GM12878 (cell line): ENCODE results near the gene AMPD3. TPM values are rescaled to one million over a fixed set of nuclear protein-coding genes. Genes with fewer than 3 reads are reported as not detected.

Experiments used
- ASH2L ChIP-seq: fragments of 300-600, 200-600 bp; sonication (generic); IDR thresholded peaks from 2 replicates; pipeline ENCODE4 v1.6.1; 2017; ENCODE audit warnings: low read depth, mild to moderate bottlenecking, borderline replicate concordance
- ATF7 ChIP-seq: fragments of 450-650 bp; IDR thresholded peaks from 2 replicates; pipeline ENCODE4 v1.6.1; 2016; ENCODE audit warnings: low read depth, mild to moderate bottlenecking
- BACH1 ChIP-seq: fragments of 450-650 bp; IDR thresholded peaks from 2 replicates; pipeline ENCODE4 v1.6.1; 2017; ENCODE audit warnings: mild to moderate bottlenecking, borderline replicate concordance
- CREM ChIP-seq: IDR thresholded peaks from 2 replicates; pipeline ENCODE4 v1.6.1; 2014; ENCODE audit warnings: antibody characterized with exemption, low read depth
- ETV6 ChIP-seq, 2 experiments: fragments of 450-650 bp in 1 of 2; IDR thresholded peaks in 1 of 2; conservative IDR thresholded peaks in 1 of 2; 2 replicates each; pipeline ENCODE4 v1.6.1; 2014; ENCODE audit warnings: antibody characterized with exemption in 1 of 2, borderline replicate concordance in 1 of 2, low read depth in 1 of 2, mild to moderate bottlenecking in 1 of 2, moderate library complexity in 1 of 2
- FOXK2 ChIP-seq: fragments of 450-650 bp; IDR thresholded peaks from 2 replicates; pipeline ENCODE4 v1.6.1; 2017; ENCODE audit warnings: mild to moderate bottlenecking, moderate library complexity
- HDAC2 ChIP-seq: fragments of 200-600 bp; sonication (generic); IDR thresholded peaks from 2 replicates; pipeline ENCODE4 v1.6.1; 2017
- IRF3 ChIP-seq: fragments of 450-650 bp; IDR thresholded peaks from 2 replicates; pipeline ENCODE4 v1.6.1; 2014; ENCODE audit warnings: mild to moderate bottlenecking
- KDM1A ChIP-seq: fragments of 200-600 bp; sonication (generic); IDR thresholded peaks from 2 replicates; pipeline ENCODE4 v1.6.1; 2016; ENCODE audit warnings: borderline replicate concordance
- NFIC ChIP-seq: IDR thresholded peaks from 2 replicates; pipeline ENCODE4 v1.6.1; 2012; ENCODE audit warnings: low read depth, mild to moderate bottlenecking, inconsistent platforms, low read length, moderate library complexity
- NFYA ChIP-seq: IDR thresholded peaks from 2 replicates; pipeline ENCODE4 v1.6.1; 2011; ENCODE audit warnings: low read depth, mild to moderate bottlenecking, low read length, improper control_type of control experiment, borderline replicate concordance
- PAX8 ChIP-seq: fragments of 450-650 bp; IDR thresholded peaks from 2 replicates; pipeline ENCODE4 v1.6.1; 2017; ENCODE audit warnings: mild to moderate bottlenecking, moderate library complexity
- RFX5 ChIP-seq: IDR thresholded peaks from 2 replicates; pipeline ENCODE4 v1.6.1; 2011; ENCODE audit warnings: low read depth, low read length, improper control_type of control experiment
- RUNX3 ChIP-seq: IDR thresholded peaks from 2 replicates; pipeline ENCODE4 v1.6.1; 2012; ENCODE audit warnings: low read length, inconsistent platforms
- SPI1 ChIP-seq: IDR thresholded peaks from 2 replicates; pipeline ENCODE4 v1.6.1; 2011; ENCODE audit warnings: low read depth, mild to moderate bottlenecking, low read length, moderate library complexity, borderline replicate concordance; ENCODE audit not compliant: insufficient read depth
- SUPT20H ChIP-seq: IDR thresholded peaks from 2 replicates; pipeline ENCODE4 v1.6.1; 2011; ENCODE audit warnings: low read depth, mild to moderate bottlenecking, low read length, moderate library complexity, borderline replicate concordance; ENCODE audit not compliant: control insufficient read depth
- TBL1XR1 ChIP-seq: IDR thresholded peaks from 2 replicates; pipeline ENCODE4 v1.6.1; 2012; ENCODE audit warnings: low read depth, low read length, improper control_type of control experiment
- polyA plus RNA-seq, 11 experiments: library from polyadenylated mRNA; depleted of rRNA in 4 of 11; unstranded in 6 of 11; stranded (reverse) in 5 of 11; fragments of >200 nt; fragmentation: Nextera tagmentation in 4 of 11; fragmentation: Illumina TruSeq in 1 of 11; extraction: Ambion mirVana in 4 of 11; extraction: Trizol in 1 of 11; gene quantifications; 1 replicate in 1 of 11; 2 replicates in 10 of 11; pipeline versions ENCODE4 v1.2.1 to v1.2.3, GENCODE V29; 2011 to 2016; ENCODE audit warnings: inconsistent platforms in 2 of 11, missing spikeins in 2 of 11, low read depth in 1 of 11
- total RNA-seq, 4 experiments: library from RNA; depleted of rRNA in 3 of 4; stranded (reverse); fragments of >200 nt in 3 of 4; fragmentation: Illumina TruSeq in 1 of 4; extraction: Trizol in 1 of 4; gene quantifications; 2 replicates each; pipeline versions ENCODE4 v1.2.1 to v1.2.3, GENCODE V29; 2013 to 2021
- TF ChIP-seq, protein P1 (sequence below): IDR thresholded peaks from 2 replicates; pipeline ENCODE4 v1.6.1; 2012; ENCODE audit warnings: low read depth, low read length, improper control_type of control experiment
- TF ChIP-seq, protein P2 (sequence below): IDR thresholded peaks from 2 replicates; pipeline ENCODE4 v1.6.1; 2012; ENCODE audit warnings: low read depth, low read length, improper control_type of control experiment
- TF ChIP-seq, protein P3 (sequence below): fragments of 450-650 bp; IDR thresholded peaks from 2 replicates; pipeline ENCODE4 v1.6.1; 2017; ENCODE audit warnings: antibody characterized with exemption, mild to moderate bottlenecking, moderate library complexity
- TF ChIP-seq, protein P4 (sequence below): fragments of 450-650 bp; IDR thresholded peaks from 2 replicates; pipeline ENCODE4 v1.6.1; 2017; ENCODE audit warnings: borderline replicate concordance
- TF ChIP-seq, protein P5 (sequence below): IDR thresholded peaks from 2 replicates; pipeline ENCODE4 v1.6.1; 2012; ENCODE audit warnings: low read depth, low read length, improper control_type of control experiment

The AMPD3 gene
- total and polyA plus RNA-seq, 10 of the 15 experiments (the other 5 are each of a cell fraction or from before 2014, with no cell fraction given): 5.6 to 28.6 (median 15.9) TPM

- TF ChIP-seq, protein P1, sequence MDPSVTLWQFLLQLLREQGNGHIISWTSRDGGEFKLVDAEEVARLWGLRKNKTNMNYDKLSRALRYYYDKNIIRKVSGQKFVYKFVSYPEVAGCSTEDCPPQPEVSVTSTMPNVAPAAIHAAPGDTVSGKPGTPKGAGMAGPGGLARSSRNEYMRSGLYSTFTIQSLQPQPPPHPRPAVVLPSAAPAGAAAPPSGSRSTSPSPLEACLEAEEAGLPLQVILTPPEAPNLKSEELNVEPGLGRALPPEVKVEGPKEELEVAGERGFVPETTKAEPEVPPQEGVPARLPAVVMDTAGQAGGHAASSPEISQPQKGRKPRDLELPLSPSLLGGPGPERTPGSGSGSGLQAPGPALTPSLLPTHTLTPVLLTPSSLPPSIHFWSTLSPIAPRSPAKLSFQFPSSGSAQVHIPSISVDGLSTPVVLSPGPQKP: no peak
- TF ChIP-seq, protein P2, sequence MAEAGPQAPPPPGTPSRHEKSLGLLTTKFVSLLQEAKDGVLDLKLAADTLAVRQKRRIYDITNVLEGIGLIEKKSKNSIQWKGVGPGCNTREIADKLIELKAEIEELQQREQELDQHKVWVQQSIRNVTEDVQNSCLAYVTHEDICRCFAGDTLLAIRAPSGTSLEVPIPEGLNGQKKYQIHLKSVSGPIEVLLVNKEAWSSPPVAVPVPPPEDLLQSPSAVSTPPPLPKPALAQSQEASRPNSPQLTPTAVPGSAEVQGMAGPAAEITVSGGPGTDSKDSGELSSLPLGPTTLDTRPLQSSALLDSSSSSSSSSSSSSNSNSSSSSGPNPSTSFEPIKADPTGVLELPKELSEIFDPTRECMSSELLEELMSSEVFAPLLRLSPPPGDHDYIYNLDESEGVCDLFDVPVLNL: no peak
- TF ChIP-seq ATF7: peak; percentile 89
- TF ChIP-seq, protein P3, sequence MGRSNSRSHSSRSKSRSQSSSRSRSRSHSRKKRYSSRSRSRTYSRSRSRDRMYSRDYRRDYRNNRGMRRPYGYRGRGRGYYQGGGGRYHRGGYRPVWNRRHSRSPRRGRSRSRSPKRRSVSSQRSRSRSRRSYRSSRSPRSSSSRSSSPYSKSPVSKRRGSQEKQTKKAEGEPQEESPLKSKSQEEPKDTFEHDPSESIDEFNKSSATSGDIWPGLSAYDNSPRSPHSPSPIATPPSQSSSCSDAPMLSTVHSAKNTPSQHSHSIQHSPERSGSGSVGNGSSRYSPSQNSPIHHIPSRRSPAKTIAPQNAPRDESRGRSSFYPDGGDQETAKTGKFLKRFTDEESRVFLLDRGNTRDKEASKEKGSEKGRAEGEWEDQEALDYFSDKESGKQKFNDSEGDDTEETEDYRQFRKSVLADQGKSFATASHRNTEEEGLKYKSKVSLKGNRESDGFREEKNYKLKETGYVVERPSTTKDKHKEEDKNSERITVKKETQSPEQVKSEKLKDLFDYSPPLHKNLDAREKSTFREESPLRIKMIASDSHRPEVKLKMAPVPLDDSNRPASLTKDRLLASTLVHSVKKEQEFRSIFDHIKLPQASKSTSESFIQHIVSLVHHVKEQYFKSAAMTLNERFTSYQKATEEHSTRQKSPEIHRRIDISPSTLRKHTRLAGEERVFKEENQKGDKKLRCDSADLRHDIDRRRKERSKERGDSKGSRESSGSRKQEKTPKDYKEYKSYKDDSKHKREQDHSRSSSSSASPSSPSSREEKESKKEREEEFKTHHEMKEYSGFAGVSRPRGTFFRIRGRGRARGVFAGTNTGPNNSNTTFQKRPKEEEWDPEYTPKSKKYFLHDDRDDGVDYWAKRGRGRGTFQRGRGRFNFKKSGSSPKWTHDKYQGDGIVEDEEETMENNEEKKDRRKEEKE: no peak
- no peak for TF ChIP-seq KDM1A
- TF ChIP-seq CREM: peak; percentile 86
- TF ChIP-seq, protein P4, sequence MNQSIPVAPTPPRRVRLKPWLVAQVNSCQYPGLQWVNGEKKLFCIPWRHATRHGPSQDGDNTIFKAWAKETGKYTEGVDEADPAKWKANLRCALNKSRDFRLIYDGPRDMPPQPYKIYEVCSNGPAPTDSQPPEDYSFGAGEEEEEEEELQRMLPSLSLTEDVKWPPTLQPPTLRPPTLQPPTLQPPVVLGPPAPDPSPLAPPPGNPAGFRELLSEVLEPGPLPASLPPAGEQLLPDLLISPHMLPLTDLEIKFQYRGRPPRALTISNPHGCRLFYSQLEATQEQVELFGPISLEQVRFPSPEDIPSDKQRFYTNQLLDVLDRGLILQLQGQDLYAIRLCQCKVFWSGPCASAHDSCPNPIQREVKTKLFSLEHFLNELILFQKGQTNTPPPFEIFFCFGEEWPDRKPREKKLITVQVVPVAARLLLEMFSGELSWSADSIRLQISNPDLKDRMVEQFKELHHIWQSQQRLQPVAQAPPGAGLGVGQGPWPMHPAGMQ: peak; percentile 47; the same call in 1 of the 2 replicates
- TF ChIP-seq NFYA: no peak
- TF ChIP-seq FOXK2: no peak
- TF ChIP-seq NFIC: peak; percentile 87
- no peak for TF ChIP-seq RFX5
- no peak; the same call in 1 of the 2 replicates for TF ChIP-seq BACH1
- no peak for TF ChIP-seq PAX8
- no peak for TF ChIP-seq IRF3
- TF ChIP-seq ASH2L: 0 out of 2 replicates have a peak, but pooled peaks have one; percentile 45
- peak; percentile 100 for TF ChIP-seq RUNX3
- peak; percentile 75 for TF ChIP-seq SPI1
- TF ChIP-seq TBL1XR1: peak; percentile 98
- TF ChIP-seq, protein P5, sequence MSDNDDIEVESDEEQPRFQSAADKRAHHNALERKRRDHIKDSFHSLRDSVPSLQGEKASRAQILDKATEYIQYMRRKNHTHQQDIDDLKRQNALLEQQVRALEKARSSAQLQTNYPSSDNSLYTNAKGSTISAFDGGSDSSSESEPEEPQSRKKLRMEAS: no peak
- TF ChIP-seq HDAC2: no peak
- TF ChIP-seq SUPT20H: no peak
- TF ChIP-seq ETV6 (conservative IDR thresholded peaks at IDR 0.05 in 1 of 2, IDR thresholded peaks at IDR 0.05 in 1 of 2; ENCODE audit: borderline replicate concordance in 1 of 2, low read depth in 1 of 2): peak in 1 of 2 experiments; percentile 14; a peak in 1 of 4 replicates
Observed at GRCh38 chr11:10441652-10442503, 13.2 kb upstream of the AMPD3 start (continued).
